HG02884 (cell line): ENCODE measurements around the gene SLIT3.

Experiments used
- ATAC-seq: cut with Tn5 transposase; IDR thresholded peaks from one replicate; pipeline ENCODE4 v1.9.1; 2021; ENCODE audit warnings: mild to moderate bottlenecking, moderate library complexity; ENCODE audit not compliant: unreplicated experiment

The SLIT3 gene

DNA sequence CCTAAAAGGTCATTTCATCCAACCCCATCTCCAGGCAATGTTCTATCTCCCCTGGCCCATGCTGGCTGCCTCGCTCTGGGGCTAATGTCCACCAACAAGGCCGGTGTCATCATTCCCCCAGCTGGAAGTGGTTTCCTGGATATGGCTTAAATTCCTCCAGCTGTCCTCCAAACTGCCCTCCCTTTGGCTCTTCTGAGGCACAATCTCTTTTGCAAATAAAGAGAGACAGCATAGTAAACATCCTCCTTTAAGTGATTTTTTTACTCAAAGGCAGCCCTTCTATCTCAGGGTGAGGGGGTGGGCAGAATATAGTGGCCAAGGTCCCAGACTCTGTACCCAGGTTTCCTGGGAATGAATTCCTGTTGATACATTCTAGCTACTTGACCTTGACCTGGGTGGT is 604.3 kb downstream of the SLIT3 start:
- no peak for ATAC-seq

DNA sequence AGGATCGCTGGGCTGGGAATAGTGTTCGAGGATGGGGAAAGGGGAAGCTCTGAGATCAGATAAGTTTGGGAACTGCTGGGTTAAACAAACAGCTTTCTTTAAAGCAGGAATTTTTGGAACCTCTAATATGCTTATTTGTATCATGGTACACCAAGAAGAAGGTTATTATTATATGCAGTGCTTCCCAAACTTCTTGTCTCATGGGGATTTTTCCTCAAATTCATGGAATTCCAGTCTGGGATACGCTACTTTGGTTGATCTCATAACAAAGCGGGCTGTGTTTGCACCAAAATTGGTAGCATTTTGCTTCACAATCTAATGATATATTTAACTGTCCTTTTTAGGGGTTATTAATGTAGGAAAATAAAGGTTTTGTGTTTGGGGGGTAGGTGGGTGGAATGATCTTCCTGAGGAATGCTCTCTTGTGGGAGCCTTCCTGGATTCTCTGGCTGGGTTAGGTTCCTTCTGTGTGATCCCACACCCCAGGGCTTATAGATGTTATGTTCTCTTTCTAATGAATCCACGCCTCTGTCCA is 605.6 kb downstream of the SLIT3 start:
- no peak for ATAC-seq

- no peak for ATAC-seq
Observed at GRCh38 chr5:168694289-168694688, 606.6 kb downstream of the SLIT3 start.

DNA sequence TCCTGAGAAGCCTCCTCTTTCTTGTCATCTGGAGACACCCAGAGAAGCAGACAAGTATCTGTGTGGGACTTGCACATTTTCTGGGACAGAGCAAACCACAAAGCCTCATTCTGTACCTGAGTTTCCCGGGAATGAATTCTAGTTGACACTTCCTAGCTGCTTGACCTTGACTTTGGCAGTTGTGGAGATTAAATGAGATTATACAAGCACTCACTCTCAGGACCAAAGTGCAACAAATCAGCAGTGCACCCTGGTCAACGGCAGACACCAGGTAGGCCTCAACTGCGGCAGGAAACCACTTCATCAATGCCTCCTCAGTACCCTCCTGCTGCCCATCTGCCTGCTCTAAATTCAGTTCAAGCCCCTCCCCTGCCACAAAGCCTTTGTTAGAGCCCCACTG is 607.1 kb downstream of the SLIT3 start:
- ATAC-seq: no peak

- ATAC-seq: no peak
Observed at GRCh38 chr5:168693297-168693696, 607.6 kb downstream of the SLIT3 start.

GRCh38 chr5:168691891-168692290 is 609.0 kb downstream of the SLIT3 start:
- ATAC-seq: no peak

DNA sequence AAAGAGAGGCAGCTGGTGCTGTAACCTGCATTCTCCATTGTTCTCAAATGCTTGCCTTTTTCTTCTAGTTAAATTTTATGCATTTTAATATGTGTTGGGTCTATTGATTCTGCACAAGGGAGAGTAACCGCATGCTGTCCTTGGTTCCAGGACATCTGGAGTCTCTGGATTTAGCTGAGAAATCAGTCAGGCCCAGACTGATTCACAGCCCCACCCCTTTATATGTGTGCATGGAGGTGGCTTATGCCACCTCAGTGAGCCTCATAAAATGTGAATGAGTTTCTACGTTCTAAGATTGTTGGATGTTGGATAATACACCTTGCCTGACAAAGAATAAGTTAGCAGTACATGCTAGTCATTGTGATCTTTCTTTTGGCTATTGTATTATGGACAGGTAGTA is 611.7 kb downstream of the SLIT3 start:
- no peak for ATAC-seq

DNA sequence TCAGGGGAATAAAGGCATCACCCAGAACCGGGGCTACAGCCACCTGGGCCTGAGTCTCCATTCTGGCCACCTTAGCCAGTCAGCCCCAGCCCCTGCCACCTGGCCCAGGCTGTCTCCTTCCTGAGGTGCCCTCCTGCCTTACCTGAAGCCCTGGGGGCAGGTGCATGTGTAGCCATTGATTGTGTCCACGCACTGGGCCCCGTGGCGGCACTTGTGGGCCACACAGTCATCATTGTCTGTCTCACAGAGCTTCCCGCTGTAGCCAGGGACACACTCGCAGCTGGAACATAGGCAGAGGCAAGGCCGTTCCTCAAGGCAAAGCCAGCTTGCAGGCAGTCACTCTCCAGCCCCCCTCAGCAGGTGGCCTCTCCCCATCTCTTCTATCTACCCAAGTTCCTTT is 614.1 kb downstream of the SLIT3 start:
- no peak for ATAC-seq

- no peak for ATAC-seq
Observed at GRCh38 chr5:168685566-168685965, 615.4 kb downstream of the SLIT3 start.

GRCh38 chr5:168683927-168684295 is 617.0 kb downstream of the SLIT3 start:
- no peak for ATAC-seq

DNA sequence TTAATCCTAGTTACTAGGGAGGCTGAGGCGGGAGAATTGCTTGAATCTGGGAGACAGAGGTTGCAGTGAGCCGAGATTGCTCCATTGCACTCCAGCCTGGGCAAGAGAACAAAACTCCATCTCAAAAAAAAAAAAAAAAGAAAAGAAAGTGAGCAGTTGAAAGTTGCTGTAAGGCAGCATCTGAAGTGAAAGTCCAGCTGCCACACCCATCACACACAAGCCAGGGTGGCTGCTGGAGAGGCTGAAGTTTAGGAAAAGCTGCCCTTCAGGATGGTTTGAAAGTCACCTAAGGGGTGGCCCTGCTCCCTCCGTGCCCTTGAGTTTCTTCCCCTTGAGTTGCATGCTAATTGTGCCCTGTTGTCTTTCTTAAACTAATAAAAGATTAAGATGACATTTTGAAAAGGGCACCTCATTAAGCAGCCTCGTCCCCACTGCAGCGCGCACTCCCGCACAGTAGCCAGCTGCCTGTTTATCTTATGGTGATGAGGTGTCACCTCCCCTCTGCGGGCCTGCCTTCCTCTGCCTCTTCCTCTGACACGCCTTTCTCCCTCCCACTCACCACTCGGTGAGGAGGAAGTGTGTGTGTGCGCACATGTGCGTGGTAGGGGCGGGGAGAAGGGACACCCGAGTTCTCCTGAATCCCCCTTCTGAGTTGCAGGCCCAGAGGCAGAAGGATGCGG is 617.6 kb downstream of the SLIT3 start:
- ATAC-seq: peak; percentile 54

GRCh38 chr5:168681556-168682183 is 619.3 kb downstream of the SLIT3 start:
- no peak for ATAC-seq

DNA sequence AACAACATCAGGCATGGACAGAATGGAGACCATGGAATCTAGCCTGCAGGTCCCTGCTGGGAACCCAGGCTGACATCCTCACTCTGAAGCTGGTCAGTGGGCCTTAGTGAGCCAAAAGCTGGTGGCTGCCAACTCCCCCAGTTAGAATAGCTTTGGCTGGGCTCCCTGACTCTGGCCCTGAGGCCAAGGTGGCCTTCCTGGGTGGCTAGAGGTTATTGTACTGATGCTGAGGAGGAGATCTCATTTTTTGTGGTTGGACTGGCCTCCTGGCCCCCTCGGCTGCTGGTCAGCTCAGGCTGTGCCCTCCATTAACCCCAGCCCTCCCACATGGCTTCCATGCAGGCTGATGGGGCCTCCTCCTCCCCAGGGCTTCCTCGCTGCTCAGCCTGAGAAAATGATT is 620.5 kb downstream of the SLIT3 start:
- ATAC-seq: no peak

GRCh38 chr5:168679515-168679920 is 621.4 kb downstream of the SLIT3 start:
- peak; percentile 49 for ATAC-seq

DNA sequence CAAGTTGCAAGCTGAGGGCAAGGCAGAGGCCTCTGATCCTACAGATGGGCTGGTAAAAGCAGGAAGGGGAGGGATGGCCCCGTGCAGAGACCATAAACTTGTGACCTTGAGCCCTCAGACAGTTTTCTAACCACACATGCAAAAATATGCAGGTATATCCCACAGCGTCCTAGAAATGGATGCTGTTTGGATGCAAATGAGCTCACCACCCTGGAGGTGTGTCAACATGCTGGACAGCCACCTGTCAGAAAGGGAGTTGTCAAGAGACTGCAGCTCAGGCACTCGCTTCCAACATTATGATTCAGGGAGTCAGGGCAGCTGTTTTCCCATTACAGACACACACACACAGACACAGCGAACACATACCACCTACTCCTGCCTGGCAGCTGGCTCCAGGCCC is 624.4 kb downstream of the SLIT3 start:
- no peak for ATAC-seq

DNA sequence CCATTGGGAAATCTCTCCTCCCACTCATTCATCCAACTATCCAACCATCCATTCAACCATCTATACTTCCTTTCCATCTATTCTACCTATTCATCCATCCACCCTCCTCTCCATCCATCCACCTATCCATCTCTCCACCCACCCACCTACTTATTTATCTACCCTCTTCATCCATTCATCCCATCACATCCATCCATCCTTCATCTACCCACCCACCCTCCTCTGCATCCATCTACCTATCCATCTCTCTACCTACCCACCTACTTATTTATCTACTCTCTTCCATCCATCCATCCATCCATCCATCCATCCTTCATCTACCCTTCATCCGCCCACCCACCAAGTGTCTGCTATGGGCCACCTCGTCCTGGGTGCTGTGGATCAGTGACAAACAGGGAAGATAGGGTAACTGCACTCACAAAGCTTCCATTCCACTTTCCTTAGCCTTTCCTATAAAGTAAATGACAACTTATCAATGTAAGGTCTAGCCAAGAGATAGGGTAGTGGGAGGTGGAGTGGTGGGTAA is 625.0 kb downstream of the SLIT3 start:
- no peak for ATAC-seq

- no peak for ATAC-seq
Observed at GRCh38 chr5:168674893-168675482, 626.0 kb downstream of the SLIT3 start.

DNA sequence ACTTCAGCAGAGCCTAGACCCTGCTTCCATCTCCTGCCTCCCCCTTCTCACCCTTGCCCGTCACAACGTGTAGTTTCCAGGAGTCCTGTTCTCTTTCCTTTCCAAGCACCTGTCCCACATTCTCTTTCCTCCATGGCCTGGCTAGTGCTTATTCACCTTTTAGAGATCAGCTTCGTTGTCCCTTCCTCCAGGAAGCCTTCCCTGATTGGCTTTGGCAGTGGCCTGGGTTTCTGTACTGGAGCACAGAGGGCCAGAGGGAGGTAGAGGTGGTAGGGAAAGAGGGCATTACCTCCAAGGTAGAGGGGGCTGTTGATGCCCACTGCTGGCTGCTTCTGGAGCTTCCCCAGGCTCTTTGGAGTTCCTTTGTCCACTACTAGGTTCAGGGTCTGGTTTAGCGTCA is 628.1 kb downstream of the SLIT3 start:
- no peak for ATAC-seq

DNA sequence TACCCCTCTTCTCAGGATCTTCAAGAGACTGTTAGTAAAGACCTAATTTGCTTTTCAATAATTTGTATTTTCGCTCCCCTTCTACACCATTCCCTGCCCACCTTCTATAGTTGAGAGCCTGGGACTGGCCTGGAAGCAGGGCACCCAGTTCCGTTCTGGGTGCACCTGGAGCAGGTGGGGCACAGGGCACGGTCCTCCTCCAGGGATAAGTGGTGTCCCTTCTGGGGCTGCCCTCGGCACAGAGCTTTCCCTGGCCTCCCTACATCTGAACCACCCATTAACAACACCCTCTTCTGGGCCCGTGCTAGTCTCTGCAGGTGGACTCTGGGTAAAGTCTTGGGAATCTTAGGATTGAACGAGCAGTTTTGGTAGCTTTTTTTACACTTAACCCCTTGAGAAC is 628.9 kb downstream of the SLIT3 start:
- ATAC-seq: no peak

DNA sequence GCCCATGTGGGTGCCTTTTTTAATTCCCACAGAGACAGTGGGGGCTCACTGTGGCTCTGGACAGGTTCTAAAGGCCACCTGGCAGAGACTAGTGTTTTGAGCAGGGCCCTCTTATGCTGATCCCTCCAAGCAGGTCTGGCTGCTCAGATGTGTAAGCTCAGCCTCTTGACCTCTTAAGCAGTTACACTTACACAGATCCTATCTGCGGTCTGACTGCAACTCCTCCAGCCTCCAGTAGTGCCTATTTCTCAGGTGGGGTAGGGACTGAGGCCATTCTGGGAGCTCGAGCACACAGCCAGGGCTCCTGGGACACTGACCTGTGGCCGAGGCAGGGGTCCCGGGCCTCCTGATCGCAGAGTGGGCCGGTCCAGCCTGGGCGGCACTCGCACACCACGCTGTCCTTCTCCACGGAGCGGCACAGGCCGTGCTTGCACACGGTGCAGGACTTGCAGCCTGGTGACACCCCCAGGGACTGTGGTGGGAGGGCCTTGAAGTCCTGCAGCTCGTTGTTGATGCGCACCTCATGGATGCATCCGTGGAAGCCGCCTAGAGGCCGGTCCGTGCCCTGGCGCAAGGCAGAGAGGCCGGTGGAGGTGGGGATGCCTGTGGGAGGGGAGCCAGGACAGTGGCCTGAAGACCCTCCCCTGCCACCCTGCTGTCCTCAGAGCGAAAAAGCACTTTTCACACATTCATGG is 629.9 kb downstream of the SLIT3 start:
- no peak for ATAC-seq

DNA sequence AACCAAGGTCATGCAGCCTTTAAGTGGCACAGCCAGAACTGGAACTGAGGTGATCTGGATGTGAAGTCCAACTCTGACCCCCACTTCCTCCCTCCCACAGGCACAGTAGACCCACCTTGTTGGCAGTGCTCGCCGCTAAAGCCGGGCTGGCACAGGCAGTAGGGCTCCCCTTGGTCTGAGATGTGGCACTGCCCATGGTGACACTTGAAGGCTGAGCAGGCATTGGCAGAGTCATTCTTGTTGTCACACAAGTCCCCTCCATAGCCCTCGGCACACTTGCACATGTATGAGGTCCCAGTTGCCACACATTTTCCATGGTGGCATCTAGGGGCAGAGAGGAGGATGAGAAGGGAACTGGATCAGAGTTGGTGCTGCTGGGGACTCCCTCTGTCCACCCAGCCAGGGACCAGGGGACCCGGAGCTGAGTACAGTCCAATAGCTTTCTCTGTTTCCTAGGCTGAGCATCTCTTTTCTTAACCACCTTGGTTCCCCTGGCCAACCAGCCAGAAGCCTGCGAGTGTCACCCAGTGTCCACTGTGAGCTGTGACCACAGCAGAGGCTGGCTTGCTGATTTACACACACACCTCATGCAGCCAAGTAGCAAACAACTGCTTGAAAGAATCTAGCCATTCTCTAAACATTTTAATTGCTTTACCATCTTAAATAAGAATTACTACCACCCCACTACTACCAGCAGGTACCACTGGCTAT is 631.1 kb downstream of the SLIT3 start:
- no peak for ATAC-seq
